Stimulated activated CD4-positive, alpha-beta T cell treated with anti-CD3 and anti-CD28 coated beads, Interleukin-2, amount 100 ng/mL, for 4 hours (primary cell): ENCODE results near the gene ATG2A.

ENCODE experiments used
- DNase-seq: peaks from one replicate; pipeline ENCODE4 v3.0.0-alpha.2; 2020; ENCODE audit warnings: low read depth

Gene ATG2A

GRCh38 chr11:64868904-64869570 is 48.0 kb downstream of the ATG2A start:
- no peak for DNase-seq

GRCh38 chr11:64867748-64868462 is 49.1 kb downstream of the ATG2A start:
- no peak for DNase-seq

GRCh38 chr11:64866173-64866491 is 50.9 kb downstream of the ATG2A start:
- no peak for DNase-seq

- DNase-seq = no peak
Measured at GRCh38 chr11:64865286-64866172, 51.5 kb downstream of the ATG2A start.

GRCh38 chr11:64864473-64865285 is 52.3 kb downstream of the ATG2A start:
- no peak for DNase-seq

GRCh38 chr11:64864135-64864472 is 52.9 kb downstream of the ATG2A start:
- DNase-seq = no peak

- DNase-seq = no peak
Measured at GRCh38 chr11:64863391-64864060, 53.5 kb downstream of the ATG2A start.

- no peak for DNase-seq
Measured at GRCh38 chr11:64862987-64863390, 54.0 kb downstream of the ATG2A start.

GRCh38 chr11:64861227-64861975 is 55.6 kb downstream of the ATG2A start:
- DNase-seq = no peak

GRCh38 chr11:64859542-64860414 is 57.2 kb downstream of the ATG2A start:
- DNase-seq = no peak

GRCh38 chr11:64858467-64859263 is 58.3 kb downstream of the ATG2A start:
- no peak for DNase-seq

GRCh38 chr11:64857485-64857884 is 59.5 kb downstream of the ATG2A start:
- no peak for DNase-seq

GRCh38 chr11:64856382-64857227 is 60.4 kb downstream of the ATG2A start:
- DNase-seq = no peak

- DNase-seq = no peak
Measured at GRCh38 chr11:64855596-64856304, 61.3 kb downstream of the ATG2A start.

GRCh38 chr11:64854534-64855502 is 62.2 kb downstream of the ATG2A start:
- no peak for DNase-seq

- no peak for DNase-seq
Measured at GRCh38 chr11:64854157-64854533, 62.9 kb downstream of the ATG2A start.
